HG02610 (cell line): ENCODE data around the gene SLC15A1.

ENCODE experiments used
- ATAC-seq: cut with Tn5 transposase; IDR thresholded peaks from one replicate; pipeline ENCODE4 v1.9.1; 2021; ENCODE audit warnings: mild to moderate bottlenecking, moderate library complexity; ENCODE audit not compliant: unreplicated experiment

The SLC15A1 gene

GRCh38 chr13:98781905-98782304, 29.4 kb upstream of the SLC15A1 start:
- ATAC-seq: no peak

GRCh38 chr13:98781470-98781869, 29.0 kb upstream of the SLC15A1 start:
- no peak for ATAC-seq

- ATAC-seq: no peak
These were observed 28.6 kb upstream of the SLC15A1 start for GRCh38 chr13:98781045-98781444.

GRCh38 chr13:98780451-98780850, 28.0 kb upstream of the SLC15A1 start:
- no peak for ATAC-seq

- no peak for ATAC-seq
These were observed 27.2 kb upstream of the SLC15A1 start for GRCh38 chr13:98779695-98780094.

- no peak for ATAC-seq
These were observed 26.3 kb upstream of the SLC15A1 start for GRCh38 chr13:98778749-98779148.

- ATAC-seq: no peak
These were observed 24.2 kb upstream of the SLC15A1 start for GRCh38 chr13:98776644-98777043.

- no peak for ATAC-seq
These were observed 23.5 kb upstream of the SLC15A1 start for GRCh38 chr13:98775844-98776598.

GRCh38 chr13:98775386-98775785, 22.9 kb upstream of the SLC15A1 start:
- no peak for ATAC-seq

GRCh38 chr13:98774776-98775175, 22.3 kb upstream of the SLC15A1 start:
- no peak for ATAC-seq

GRCh38 chr13:98773921-98774320, 21.4 kb upstream of the SLC15A1 start:
- no peak for ATAC-seq

- ATAC-seq: no peak
These were observed 20.5 kb upstream of the SLC15A1 start for GRCh38 chr13:98772794-98773452.

GRCh38 chr13:98771838-98772611, 19.6 kb upstream of the SLC15A1 start:
- ATAC-seq: no peak

- ATAC-seq: no peak
These were observed 17.3 kb upstream of the SLC15A1 start for GRCh38 chr13:98769736-98770135.

- ATAC-seq: no peak
These were observed 16.1 kb upstream of the SLC15A1 start for GRCh38 chr13:98768522-98768921.

- no peak for ATAC-seq
These were observed 14.2 kb upstream of the SLC15A1 start for GRCh38 chr13:98766697-98767096.

- no peak for ATAC-seq
These were observed 13.6 kb upstream of the SLC15A1 start for GRCh38 chr13:98765996-98766519.

GRCh38 chr13:98761986-98762616, 9.6 kb upstream of the SLC15A1 start:
- ATAC-seq: peak; percentile 33

GRCh38 chr13:98761126-98761985, 8.9 kb upstream of the SLC15A1 start:
- peak; percentile 97 for ATAC-seq

GRCh38 chr13:98755729-98756128, 3.3 kb upstream of the SLC15A1 start:
- no peak for ATAC-seq
